Colonic mucosa (tissue), 4 donors: ENCODE results near the gene ILF2. TPM values are rescaled to one million over a fixed set of nuclear protein-coding genes. Genes with fewer than 3 reads are reported as not detected.

Experiments
- DNase-seq: peaks from one replicate; pipeline ENCODE4 v3.0.0-alpha.2; 2020
- H3K27ac ChIP-seq: fragments of 200-600 bp; one replicate; pipeline ENCODE4 v1.8.0; 2021
- H3K27me3 ChIP-seq: fragments of 200-600 bp; one replicate; pipeline ENCODE4 v1.8.0; 2021
- H3K36me3 ChIP-seq: fragments of 200-600 bp; one replicate; pipeline ENCODE4 v1.8.0; 2021
- H3K4me1 ChIP-seq: fragments of 200-600 bp; one replicate; pipeline ENCODE4 v1.8.0; 2021; ENCODE audit warnings: mild to moderate bottlenecking
- H3K4me3 ChIP-seq: fragments of 200-600 bp; one replicate; pipeline ENCODE4 v1.8.0; 2021
- H3K9ac ChIP-seq, 2 donors: one replicate each; pipeline ENCODE4 v1.7.0; 2013; ENCODE audit warnings: control low read depth in 2 of 2, low read depth in 2 of 2, low read length in 2 of 2
- H3K9me3 ChIP-seq: fragments of 200-600 bp; one replicate; pipeline ENCODE4 v1.8.0; 2021
- intact Hi-C: fragments of 100-400 bp; cut with DNase I; formaldehyde crosslinking; loops from one replicate; pipeline ENCODE4 v1.14.1; 2022
- total RNA-seq, 2 donors: library from RNA; stranded (reverse); fragmentation: NEBNext Ultra II Directional in 1 of 2; extraction: Animal tissue kit (Norgen Biotek cat#: 25700) in 1 of 2; gene quantifications; one replicate each; pipeline ENCODE4 v1.2.1, GENCODE V29; 2021
- TF ChIP-seq, protein P1 (sequence below): fragments of 200-600 bp; IDR thresholded peaks from one replicate; pipeline ENCODE4 v1.8.0; 2022; ENCODE audit warnings: antibody characterized with exemption, mild to moderate bottlenecking
- donor health status: healthy.
- donor health status: DM: no; HTN: no; CAD: no.
- donor health status: DM: no; HTN: no; CAD: no.

The ILF2 gene
- total RNA-seq, 2 donors from 2014 or later, result 105 to 171 TPM

DNA sequence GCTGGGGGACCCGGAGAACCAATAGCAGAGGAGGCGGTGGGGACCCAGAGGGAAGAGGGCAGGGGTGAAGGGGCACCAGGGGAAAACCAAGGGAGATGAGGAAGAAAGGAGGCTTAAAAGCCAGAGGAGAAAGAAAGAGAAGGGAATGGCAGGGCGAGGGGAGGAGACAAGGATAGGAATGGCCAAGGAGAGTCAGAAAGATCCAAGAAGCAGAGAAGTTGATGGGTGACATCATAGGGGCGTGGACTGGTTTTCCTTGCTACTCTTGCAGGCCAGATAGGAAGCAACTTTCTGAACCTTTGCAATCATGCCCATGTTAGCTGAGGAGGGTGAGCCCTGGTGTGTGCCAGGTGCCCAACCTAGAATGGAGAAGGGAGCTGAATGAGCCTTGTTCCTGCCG is 13.1 kb upstream of the ILF2 start:
- H3K27me3 ChIP-seq, result peaks cover 9% of the 10 kb centered on the region
- TF ChIP-seq, protein P1, sequence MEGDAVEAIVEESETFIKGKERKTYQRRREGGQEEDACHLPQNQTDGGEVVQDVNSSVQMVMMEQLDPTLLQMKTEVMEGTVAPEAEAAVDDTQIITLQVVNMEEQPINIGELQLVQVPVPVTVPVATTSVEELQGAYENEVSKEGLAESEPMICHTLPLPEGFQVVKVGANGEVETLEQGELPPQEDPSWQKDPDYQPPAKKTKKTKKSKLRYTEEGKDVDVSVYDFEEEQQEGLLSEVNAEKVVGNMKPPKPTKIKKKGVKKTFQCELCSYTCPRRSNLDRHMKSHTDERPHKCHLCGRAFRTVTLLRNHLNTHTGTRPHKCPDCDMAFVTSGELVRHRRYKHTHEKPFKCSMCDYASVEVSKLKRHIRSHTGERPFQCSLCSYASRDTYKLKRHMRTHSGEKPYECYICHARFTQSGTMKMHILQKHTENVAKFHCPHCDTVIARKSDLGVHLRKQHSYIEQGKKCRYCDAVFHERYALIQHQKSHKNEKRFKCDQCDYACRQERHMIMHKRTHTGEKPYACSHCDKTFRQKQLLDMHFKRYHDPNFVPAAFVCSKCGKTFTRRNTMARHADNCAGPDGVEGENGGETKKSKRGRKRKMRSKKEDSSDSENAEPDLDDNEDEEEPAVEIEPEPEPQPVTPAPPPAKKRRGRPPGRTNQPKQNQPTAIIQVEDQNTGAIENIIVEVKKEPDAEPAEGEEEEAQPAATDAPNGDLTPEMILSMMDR, result no peak
- no peak for DNase-seq
- intact Hi-C loops, result no loop called here
- peaks cover 8% of the 10 kb centered on the region for H3K4me1 ChIP-seq
- no peaks in the 10 kb centered on the region for H3K9me3 ChIP-seq
- H3K9ac ChIP-seq, result no peak overlapping the region
- no peak overlapping the region for H3K27ac ChIP-seq
- H3K36me3 ChIP-seq, result no peaks in the 10 kb centered on the region
- H3K4me3 ChIP-seq, result no peak overlapping the region

DNA sequence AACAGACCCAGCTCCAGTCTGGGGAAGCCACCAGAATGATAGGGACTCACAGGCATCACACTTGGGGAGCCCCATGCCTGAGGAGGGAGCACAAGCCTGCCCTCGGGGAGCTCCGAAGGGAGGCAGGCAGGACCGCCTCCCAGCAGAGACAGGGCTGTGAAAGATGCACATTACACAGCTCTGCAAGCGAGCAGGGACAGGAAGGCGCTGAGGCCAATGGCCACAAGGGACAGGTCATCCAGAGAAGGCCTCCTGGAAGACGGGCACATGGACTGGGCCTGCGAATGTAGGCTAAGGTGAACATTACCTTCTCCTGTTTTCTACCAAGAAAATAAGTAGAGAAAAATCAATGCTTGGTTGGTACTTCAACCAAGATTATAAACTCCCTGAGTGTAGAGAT is 11.9 kb upstream of the ILF2 start:
- Histone ChIP-seq H3K36me3 (no peaks in the 10 kb centered on the region), H3K27me3 (peaks cover 20% of the 10 kb centered on the region), H3K9ac (no peak overlapping the region), H3K4me1 (peaks cover 15% of the 10 kb centered on the region), H3K27ac (no peak overlapping the region), H3K4me3 (no peak overlapping the region), H3K9me3 (no peaks in the 10 kb centered on the region)
- DNase-seq, result no peak
- intact Hi-C loops, result no loop called here
- TF ChIP-seq, protein P1, result no peak

DNA sequence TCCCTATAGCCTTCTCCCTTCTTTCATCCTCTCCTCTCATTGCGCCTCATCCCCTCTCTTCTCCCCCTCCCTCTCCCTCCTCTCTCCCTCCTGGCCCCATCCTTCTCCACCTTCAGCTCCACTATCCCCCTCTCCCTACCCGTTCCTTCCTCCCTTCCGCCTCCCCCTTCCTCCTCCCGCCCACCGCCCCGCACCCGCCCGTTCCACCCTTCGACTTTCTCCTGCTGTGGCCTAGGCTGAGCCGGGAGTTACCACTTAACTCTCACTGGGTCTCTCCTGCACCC is 9.3 kb upstream of the ILF2 start:
- Histone ChIP-seq H3K27ac (no peak overlapping the region), H3K4me3 (no peak overlapping the region), H3K27me3 (peaks cover 21% of the 10 kb centered on the region), H3K4me1 (peaks cover 15% of the 10 kb centered on the region), H3K9ac (peak overlapping the region in 1 of 2 donors; percentile 26), H3K36me3 (no peaks in the 10 kb centered on the region), H3K9me3 (no peaks in the 10 kb centered on the region)
- TF ChIP-seq, protein P1, result no peak
- intact Hi-C loops, result loop anchor here (2.0 kb wide), 1 partner anchor 53 kb away; no protein-coding TSS in a partner anchor
- no peak for DNase-seq

DNA sequence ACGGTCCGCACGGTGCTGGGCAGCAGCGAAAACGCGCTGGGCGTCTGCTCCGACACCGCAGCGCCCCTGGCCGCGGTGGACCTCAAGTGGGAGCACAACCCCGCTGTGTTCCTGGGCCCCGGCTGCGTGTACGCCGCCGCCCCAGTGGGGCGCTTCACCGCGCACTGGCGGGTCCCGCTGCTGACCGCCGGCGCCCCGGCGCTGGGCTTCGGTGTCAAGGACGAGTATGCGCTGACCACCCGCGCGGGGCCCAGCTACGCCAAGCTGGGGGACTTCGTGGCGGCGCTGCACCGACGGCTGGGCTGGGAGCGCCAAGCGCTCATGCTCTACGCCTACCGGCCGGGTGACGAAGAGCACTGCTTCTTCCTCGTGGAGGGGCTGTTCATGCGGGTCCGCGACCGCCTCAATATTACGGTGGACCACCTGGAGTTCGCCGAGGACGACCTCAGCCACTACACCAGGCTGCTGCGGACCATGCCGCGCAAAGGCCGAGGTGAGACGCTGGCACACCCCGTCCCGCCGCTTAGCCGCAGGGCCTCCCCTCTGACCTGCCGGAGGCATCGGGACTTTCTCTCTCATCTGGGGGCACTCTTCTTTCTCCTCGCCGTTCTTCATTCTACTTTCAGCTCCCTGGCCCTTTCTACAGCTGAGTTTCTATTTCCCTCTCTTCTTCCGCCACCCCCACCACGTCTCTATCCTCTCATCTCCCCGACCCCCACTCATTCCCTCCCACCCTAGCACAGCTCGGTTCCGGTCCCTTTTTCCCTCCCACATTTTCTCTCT is 8.7 kb upstream of the ILF2 start:
- Histone ChIP-seq H3K4me3 (peak overlapping the region; percentile 35), H3K9ac (peak overlapping the region; percentile 26 to 58), H3K36me3 (no peaks in the 10 kb centered on the region), H3K4me1 (peaks cover 15% of the 10 kb centered on the region), H3K27me3 (peaks cover 21% of the 10 kb centered on the region), H3K9me3 (no peaks in the 10 kb centered on the region), H3K27ac (no peak overlapping the region)
- TF ChIP-seq, protein P1, result no peak
- DNase-seq, result no peak
- intact Hi-C loops, result loop anchor here (2.0 to 10.0 kb wide), 3 partner anchors 53 to 305 kb away; partner anchors contain the start of gene RAB13

DNA sequence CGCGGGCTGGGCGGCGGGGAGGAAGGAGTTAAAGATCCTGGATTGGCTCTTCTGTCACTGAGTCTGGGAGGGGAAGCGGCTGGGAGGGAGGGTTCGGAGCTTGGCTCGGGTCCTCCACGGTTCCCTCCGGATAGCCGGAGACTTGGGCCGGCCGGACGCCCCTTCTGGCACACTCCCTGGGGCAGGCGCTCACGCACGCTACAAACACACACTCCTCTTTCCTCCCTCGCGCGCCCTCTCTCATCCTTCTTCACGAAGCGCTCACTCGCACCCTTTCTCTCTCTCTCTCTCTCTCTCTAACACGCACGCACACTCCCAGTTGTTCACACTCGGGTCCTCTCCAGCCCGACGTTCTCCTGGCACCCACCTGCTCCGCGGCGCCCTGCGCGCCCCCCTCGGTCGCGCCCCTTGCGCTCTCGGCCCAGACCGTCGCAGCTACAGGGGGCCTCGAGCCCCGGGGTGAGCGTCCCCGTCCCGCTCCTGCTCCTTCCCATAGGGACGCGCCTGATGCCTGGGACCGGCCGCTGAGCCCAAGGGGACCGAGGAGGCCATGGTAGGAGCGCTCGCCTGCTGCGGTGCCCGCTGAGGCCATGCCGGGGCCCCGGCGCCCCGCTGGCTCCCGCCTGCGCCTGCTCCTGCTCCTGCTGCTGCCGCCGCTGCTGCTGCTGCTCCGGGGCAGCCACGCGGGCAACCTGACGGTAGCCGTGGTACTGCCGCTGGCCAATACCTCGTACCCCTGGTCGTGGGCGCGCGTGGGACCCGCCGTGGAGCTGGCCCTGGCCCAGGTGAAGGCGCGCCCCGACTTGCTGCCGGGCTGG is 7.9 kb upstream of the ILF2 start, which contains the start of gene NPR1:
Gene NPR1 (plus strand): TSS at position 170 of the 818 bp plus-strand sequence. CDS start 421 bp downstream, at position 591.
- intact Hi-C loops, result loop anchor here (5.0 to 10.0 kb wide), 2 partner anchors 69 to 306 kb away; partner anchors contain the start of gene RAB13

More for the DNA sequence above, 7.9 kb upstream of the ILF2 start, which contains the start of gene NPR1:
- no peak within 1 kb of the TSS for H3K27ac ChIP-seq
- H3K4me3 ChIP-seq, result peak within 1 kb of the TSS; percentile 35
- peaks cover 21% of the 10 kb centered on the region for H3K27me3 ChIP-seq
- H3K9me3 ChIP-seq, result no peaks in the 10 kb centered on the region
- peak; percentile 39 for DNase-seq
- peak within 1 kb of the TSS; percentile 26 to 58 for H3K9ac ChIP-seq
- H3K4me1 ChIP-seq, result peaks cover 15% of the 10 kb centered on the region
- H3K36me3 ChIP-seq, result no peaks in the 10 kb centered on the region
- TF ChIP-seq, protein P1, result no peak
